GM21360 (cell line): Measurements from ENCODE around the gene LRRC59.

ENCODE experiments used
- ATAC-seq: cut with Tn5 transposase; IDR thresholded peaks from one replicate; pipeline ENCODE4 v1.9.1; 2021; ENCODE audit warnings: mild to moderate bottlenecking, moderate library complexity; ENCODE audit not compliant: unreplicated experiment

The LRRC59 gene

DNA sequence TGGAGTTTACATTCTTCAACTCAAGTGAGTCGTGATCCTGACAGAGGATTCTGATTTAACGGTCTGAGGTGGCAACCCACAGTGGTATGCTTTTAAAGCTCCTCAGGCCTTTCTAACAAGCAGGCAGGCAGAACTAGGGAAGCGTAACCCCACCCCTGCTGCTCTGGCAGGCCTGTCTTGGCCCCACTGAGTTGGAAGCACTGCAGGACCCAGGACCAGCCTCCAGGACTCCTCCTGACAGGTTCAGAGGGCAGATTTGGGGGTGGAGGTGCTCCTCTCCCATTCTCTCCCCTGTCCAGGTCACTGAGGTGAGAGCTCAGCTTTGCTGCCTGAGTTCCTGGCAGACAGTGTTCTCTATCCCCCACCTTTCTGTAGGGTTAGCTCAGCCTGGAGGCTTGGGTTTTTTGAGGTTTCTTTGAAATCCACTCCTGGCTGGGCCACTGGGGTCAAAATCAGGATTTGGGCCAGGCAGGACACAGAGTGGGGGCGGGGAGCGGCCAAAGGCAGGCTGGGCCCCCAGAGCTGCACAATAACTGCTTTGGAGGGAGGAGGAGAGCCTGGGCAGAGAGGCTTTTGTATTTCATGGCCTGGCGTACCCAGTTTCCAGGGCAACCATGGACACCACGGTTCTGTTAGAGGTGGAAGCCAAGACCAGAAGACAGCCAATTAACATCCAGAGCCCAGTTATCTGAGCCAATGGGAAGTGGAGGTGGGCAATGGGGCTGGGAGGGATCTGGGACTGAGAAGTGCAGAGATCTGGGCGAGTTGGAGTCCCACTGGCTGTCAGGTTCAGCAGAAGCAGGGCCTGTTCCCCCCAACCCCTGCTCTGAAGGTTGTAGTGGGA is 33.9 kb downstream of the LRRC59 start:
- ATAC-seq, result no peak

DNA sequence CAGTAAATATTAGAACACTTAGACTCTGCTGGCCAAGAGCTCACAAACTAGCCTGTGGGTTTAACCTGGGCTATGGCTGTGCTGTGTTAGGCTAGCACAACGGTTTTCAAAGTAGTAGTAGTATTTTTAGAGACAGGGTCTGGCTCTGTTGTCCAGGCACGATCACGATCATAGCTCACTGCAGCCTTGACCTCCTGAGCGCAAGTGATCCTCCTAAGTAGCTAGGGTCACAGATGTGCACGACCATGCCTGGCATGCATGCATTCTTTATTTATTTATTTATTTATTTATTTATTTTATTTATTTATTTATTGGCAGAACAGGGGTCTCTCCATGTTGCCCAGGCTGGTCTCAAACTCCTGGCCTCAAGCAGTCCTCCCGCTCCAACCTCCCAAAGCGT is 34.7 kb downstream of the LRRC59 start:
- no peak for ATAC-seq

DNA sequence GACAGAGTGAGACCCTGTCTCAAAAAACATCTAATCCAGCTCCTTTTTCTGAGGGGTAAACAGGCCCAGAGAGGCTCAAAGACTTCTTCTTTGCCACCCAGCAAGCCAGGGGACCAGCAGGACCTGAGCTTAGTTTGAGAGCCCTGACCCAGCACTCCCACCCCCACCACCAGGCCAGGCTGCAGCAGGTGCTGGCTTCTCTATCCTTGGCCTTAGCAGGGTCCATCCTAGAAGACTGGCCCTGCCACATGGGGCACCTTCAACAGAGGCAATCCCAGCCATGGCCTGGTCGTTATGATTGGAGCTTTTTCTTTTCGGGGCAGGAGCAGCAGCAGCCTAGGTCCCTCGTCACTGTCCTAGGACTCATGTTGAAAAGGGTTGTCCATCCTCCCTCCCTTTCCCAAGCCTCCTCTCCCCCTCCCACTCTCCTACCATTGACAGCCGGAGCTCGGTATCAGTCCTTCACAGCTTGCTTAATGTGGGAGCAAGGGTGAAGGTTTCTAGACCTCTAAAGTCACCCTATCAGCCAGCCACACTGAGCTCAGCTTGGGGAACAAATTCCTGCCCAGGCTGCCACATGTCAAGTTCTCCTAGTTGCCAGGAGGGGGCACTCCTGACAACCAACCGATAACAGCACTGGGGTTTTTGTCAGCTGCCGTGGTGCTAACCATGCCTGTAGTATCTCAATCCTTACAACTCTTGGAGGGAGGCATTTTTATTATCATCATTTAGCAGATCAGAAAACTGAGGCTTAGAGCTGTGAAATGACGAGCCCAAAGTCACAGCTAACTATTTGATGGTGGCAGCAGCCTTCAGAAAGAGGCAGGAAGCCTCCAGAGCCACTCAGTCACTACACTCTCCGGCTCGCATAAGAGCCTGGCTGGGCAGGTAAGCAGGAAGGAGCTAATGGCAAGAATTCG is 35.5 kb downstream of the LRRC59 start:
- ATAC-seq, result no peak

DNA sequence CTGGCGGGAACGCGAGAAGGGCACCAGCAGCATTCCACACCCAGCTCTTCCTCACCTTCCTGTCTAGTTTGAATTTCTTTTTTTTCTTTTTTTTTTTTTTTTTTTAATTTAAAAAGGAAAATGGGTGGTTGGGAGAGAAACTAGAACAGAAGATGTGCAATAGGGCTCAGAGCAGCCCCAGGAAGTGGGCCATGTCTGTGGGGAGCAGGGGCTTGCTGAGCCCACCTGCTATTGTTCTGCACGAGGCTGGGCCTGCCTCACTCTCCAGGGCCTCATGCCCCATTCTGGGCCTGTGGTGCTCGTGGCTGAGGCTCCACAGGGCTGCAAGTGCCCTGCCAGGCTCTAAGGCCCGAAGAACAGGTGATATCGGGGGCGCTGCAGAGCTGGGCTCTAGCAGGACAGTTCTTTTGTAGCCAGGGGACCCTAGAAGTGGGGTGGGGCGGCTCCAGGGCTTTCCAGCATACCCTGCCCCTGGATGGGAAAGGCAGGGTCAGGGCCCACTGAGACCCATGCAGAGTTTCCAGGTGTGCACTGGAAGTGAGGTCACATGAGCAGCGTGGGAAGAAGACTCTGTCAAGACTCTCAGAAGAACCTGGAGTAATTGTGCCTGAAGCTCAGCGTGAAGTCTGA is 36.7 kb downstream of the LRRC59 start:
- ATAC-seq, result no peak

DNA sequence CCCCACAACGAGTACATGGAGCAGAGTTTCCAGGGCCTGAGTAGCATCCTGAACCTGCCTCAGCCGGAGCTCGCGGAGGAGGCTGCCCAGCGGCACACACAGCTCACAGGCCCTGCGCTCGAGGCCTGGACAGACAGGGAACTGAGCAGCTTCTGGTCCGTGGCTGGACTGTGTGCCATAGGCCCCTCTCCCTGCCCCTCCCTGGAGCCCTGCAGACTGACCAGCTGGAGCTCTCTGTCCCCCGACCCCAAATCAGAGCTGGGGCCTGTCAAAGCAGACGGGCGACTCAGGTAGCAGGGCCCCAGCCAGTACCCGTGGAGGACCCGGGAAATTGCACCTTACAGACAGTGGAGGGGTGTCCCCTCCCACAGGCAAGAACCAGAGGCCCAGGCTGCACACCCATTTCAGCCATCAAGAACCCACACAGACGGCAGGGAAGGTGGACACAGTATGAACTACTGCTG is 37.3 kb downstream of the LRRC59 start:
- no peak for ATAC-seq

DNA sequence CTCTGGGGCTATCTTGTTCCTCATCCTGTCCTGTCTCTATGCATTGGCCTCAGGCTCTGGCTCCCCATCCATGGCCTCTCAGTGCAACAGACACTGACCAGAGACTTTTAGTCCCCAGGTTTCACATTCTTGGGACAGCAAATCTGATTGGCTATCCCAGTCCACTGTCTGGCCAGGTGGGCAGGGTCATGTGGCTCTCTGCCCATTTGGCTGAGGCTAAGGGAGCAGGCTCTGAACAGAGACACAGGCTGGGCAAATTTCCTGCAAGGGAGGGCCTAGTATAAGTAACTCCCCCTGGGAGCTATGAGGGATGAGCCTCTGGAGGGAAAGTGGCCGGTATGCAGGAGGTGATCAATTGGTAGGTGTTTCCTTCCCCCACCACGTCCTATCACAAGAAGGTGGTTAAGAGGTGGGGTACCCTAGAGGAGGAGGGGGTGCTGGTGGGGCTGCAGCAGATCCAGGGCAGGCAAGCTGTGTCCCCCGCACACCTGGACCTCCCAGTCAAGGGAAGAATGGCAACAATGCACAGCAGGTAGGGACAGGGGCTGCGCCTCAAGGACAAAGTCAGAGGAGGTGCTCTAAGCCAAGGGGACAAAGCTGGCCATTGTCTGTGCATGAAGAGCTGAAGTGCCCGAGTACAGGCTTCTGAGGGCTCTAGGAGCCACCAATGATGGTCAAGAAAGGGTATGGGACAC is 38.2 kb downstream of the LRRC59 start:
- ATAC-seq, result no peak

DNA sequence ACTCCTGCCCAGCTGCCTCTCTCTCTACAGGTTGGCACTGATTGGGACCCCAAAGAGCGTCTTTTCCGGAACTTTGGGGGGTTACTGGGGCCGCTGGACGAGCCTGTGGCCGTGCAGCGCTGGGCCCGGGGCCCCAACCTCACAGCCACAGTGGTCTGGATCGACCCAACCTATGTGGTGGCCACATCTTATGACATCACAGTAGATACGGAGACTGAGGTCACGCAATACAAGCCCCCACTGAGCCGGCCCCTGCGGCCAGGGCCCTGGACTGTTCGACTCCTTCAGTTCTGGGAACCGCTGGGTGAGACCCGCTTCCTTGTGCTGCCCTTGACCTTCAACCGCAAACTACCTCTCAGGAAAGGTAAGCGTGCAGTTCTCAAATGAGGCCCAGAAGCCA is 39.1 kb downstream of the LRRC59 start:
- no peak for ATAC-seq

DNA sequence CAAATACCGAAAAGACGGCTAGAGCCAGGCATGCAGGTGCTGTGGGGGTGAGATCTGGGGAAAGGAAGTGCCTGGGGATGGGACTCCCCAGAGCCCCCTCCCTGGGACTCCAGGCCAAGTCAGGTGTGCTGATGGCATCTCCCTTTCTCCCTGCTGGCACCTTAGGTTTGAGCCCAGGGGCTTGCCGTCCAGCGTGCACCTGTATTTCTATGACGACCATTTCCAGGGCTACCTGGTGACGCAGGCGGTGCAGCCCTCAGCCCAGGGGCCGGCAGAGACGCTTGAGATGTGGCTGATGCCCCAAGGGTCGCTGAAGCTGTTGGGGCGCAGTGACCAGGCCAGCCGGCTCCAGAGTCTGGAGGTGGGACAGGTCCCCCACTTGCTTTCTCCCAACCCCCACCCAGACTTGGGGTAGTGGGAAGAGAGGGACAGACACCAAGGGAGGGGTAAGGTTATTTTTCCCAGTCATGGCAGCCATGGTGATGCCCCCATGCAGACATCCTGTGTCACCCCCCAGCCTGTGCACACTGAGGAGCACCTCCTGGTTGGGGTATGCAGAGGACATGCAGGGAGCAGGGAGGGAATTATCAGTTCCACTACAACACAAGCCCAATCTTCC is 40.3 kb downstream of the LRRC59 start:
- no peak for ATAC-seq

DNA sequence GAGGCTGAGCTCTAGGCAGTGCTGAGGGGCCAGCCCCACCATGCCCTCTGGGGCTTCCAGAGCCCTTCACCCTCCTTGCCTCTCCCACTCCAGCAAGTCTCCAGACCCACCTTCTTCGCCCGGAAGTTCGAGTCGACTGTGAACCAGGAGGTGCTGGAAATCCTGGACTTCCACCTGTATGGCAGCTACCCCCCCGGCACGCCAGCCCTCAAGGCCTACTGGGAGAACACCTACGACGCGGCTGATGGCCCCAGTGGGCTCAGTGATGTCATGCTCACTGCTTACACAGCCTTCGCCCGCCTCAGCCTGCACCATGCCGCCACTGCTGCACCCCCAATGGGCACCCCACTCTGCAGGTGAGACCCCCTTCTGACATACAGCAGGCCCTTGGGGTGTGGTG is 40.9 kb downstream of the LRRC59 start:
- ATAC-seq, result no peak

DNA sequence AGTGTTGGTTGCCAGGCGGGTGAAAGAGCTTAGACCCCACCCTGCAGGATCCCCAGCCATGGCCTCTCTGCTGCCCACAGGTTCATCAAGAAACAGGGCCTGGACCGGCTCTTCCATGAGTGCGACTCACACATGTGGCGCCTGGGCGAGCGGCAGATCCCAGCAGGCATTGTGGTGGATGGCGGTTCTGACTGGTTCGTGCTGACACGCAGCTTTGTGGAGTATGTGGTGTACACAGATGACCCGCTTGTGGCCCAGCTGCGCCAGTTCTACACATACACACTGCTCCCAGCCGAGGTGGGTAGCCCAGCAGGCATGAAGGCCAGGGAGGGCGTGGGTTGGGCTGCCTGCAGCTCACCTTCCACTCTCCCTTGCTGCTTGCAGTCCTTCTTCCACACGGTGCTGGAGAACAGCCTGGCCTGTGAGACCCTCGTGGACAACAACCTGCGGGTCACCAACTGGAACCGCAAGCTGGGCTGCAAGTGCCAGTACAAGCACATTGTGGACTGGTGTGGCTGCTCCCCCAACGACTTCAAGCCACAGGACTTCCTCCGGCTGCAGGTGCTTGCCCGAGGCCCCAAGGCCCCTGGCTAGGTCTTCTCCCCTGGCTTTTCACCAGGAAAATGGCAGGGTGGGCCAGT is 41.5 kb downstream of the LRRC59 start:
- ATAC-seq, result no peak

DNA sequence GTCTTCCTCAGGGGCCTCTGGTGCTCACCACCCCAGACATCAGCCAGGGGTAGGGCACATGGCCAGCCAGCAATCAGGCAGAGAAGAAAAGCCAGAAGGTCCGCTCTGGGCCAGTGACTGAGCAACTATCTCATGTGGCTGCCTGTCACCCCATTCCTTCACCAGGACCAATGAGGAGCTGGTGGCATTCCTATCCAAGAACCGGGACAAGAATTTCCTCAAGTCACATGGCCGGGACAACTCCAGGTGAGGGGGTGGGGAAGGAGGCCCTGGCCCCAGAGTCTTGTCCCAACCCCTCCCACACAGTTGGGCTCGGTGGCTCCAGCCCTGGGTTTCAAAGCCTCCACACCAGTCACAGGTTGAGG is 42.0 kb downstream of the LRRC59 start:
- no peak for ATAC-seq

DNA sequence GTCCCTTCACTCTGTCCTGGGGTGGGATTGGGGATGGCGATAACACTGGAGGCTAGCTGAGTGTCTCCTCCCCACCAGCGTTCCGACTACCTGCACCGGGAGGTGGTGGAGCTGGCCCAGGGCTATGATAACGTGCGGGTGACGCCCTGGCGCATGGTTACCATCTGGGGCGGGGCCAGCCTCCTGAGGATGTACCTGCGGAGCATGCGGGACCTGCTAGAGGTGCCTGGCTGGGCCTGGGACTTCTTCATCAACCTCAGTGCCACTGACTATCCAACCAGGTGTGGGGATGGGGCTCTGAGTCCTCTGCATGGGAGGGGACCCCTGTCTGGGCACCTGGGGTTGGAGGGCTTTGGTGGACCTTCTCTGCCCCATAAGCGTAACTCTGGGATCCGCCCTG is 42.5 kb downstream of the LRRC59 start:
- no peak for ATAC-seq

DNA sequence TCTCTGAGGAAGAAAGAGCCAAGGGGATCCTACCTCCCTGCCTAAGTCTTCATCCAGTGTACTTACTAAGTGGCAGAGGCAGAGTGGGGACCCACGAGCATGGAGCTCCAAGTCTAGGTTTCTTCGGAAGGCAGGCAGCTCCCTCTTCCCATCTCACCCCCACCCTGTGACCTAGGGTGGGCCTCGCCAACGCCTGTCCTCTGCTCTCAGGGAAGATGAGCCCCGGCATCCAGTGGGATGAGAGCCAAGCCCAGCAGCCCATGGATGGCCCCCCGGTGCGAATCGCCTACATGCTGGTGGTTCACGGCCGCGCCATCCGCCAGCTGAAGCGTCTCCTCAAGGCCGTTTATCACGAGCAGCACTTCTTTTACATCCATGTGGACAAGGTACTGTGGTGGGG is 43.1 kb downstream of the LRRC59 start:
- ATAC-seq, result no peak

DNA sequence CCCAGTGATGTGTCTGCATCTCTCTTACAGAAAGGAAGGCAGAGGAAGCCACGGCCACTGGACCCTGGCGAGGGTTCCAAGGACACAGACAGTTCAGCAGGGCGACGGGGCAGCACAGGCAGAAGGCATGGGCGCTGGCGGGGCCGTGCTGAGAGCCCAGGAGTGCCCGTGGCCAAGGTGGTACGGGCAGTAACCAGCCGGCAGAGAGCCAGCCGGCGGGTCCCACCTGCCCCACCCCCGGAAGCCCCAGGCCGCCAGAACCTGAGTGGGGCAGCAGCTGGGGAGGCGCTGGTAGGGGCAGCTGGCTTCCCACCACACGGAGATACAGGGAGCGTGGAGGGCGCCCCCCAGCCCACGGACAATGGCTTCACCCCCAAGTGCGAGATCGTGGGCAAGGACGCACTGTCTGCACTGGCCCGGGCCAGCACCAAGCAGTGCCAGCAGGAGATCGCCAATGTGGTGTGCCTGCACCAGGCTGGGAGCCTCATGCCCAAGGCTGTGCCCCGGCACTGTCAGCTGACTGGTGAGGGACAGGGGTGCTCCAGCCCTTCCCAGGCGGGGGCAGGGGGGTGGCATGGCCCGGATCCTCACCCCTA is 43.6 kb downstream of the LRRC59 start:
- no peak for ATAC-seq

DNA sequence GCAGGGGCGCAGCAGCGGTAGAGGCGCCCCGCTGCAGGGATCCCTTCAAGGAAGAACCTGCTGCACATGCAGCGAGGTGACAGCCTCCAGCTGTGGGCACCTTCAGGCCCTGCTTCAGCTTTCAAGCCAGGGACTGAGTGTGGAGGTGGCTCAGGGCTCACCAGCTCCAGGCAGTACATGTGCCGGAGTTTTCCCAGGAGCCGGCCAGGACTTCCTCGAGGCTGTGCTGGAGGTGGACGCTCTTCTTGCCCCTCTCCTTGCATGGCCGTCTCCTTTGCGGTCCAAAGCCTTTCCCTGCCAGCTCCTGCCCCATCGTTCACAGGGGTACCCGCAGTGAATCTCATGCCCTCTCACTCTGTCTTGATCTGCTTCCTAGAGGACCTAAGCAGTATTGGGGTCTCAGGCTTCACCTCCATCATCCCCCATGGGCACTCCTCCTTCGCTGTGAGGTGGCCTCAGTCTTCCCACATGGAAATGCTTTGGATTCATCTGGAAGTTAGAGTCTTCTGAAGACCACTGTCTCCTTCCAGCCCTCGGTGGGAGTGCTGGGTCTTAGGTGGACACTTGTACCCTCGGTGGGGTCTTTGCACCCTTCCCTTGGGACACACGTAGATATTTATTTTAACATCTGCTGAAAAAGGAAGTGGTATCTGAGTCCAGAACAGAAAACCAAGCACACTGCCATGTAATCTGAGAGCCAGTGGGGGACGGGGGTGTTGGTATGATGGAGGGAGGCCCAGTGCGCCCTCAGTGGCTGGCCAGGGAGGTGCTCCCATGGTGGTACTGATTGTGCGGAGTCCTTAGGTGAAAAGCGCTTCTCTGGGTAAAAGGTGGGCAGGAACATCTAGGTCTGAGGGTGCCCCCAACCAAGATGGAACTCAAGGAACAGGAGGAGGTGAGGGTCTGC is 44.4 kb downstream of the LRRC59 start:
- no peak for ATAC-seq

DNA sequence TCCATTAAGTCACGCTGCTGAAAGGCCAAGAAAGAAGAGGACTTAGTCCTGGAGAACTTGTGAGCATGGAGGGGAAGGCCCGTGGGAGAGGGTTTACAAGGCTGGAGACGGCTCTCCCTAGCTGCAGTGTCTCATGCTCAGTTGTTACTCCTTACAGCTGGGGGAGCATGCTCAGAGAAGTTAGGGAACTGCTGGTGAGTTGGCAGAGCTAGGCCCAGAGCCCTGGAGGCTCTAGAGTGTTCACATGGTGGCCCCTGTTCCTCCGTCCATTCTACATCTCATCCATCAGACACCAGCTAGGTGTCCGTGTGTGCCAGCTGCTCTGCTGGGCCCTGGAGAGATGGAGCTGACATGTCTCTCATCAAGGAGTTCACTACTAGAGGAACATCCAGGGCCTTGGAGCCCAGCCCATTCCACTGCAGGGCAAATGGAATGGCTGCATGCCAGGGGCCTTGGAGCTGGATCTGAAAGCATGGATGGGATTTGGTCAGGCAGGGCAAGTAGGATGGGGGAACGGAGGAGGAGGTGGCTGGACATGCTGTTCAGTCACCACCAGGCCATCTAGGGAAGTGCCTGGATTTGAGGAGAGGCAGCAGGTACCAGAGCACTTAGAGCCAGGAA is 45.1 kb downstream of the LRRC59 start:
- ATAC-seq, result no peak

DNA sequence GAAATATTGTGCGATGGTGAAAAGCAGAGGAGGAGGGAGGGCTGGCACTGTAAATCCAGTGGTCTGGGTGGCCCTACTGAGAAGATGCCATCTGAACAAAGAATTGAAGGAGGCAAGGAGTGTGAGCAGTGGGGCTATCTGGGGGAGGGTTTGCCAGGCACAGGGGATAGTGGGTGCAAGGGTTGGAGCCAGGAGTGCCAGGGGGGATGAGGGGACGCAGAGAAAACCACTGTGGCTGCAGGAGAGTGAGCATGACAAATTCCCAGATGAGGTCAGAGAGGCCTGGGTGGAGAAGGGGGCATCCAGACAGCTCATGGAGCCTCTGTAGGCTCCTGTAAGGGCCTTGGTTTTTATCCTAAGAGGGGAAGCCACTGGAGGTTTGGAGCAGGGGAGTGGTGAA is 46.6 kb downstream of the LRRC59 start:
- no peak for ATAC-seq

DNA sequence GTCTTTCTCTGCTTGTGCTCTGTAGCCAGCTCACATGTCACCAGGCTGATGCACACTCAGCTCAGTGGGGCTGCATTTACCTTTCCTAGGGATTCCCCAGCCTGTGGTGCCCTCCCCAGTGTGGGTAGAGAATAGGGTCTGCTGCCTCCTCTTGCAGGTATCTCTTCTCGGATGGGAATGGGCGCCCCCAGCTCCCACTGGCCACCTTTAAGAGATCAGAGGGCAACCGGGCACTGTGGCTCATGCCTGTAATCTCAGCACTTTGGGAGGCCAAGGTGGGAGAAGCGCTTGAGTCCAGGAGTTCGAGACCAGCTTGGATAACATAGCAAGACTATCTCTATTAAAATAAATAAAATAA is 48.1 kb downstream of the LRRC59 start:
- ATAC-seq, result no peak
